K562 (cell line): ENCODE measurements around the gene SGTB. TPM values are rescaled to one million over a fixed set of nuclear protein-coding genes. Genes with fewer than 3 reads are reported as not detected.
A peak's percentile ranks its signal among the peaks of the same experiment; 100 is the strongest.

Source experiments
- ATF7 ChIP-seq: fragments of 450-650 bp; IDR thresholded peaks from 2 replicates; pipeline ENCODE4 v1.7.1; 2014; ENCODE audit warnings: mild to moderate bottlenecking, moderate library complexity
- ESRRA ChIP-seq: fragments of 450-650 bp; IDR thresholded peaks from 2 replicates; pipeline ENCODE4 v1.6.1; 2014; ENCODE audit warnings: low read depth, mild to moderate bottlenecking, moderate library complexity, borderline replicate concordance
- GABPA ChIP-seq: fragments of 200-800 bp; sonication (Bioruptor generic); conservative IDR thresholded peaks from 2 replicates; pipeline ENCODE4 v1.6.1; 2016; ENCODE audit warnings: low read depth, missing genetic modification characterization, missing compliant biosample characterization
- GATAD2A ChIP-seq: fragments of 450-650 bp; IDR thresholded peaks from 2 replicates; pipeline ENCODE4 v1.6.1; 2017
- HCFC1 ChIP-seq: IDR thresholded peaks from 2 replicates; pipeline ENCODE4 v1.6.1; 2012; ENCODE audit warnings: low read depth, low read length, improper control_type of control experiment
- HLTF ChIP-seq: fragments of 450-650 bp; IDR thresholded peaks from 2 replicates; pipeline ENCODE4 v1.6.1; 2016
- MEF2D ChIP-seq: conservative IDR thresholded peaks from 2 replicates; pipeline ENCODE4 v1.6.1; 2016; ENCODE audit warnings: low read depth, missing genetic modification characterization, missing compliant biosample characterization
- SNRNP70 ChIP-seq: fragments of 200-400 bp; formaldehyde crosslinking; optimal IDR thresholded peaks from 2 replicates; pipeline ENCODE3; 2017; ENCODE audit warnings: low read depth, low read length
- TEAD4 ChIP-seq, 2 experiments: sonication (generic) in 1 of 2; formaldehyde crosslinking in 1 of 2; IDR thresholded peaks; 2 replicates each; pipeline versions ENCODE4 v1.6.1 to v1.8.0; 2012 to 2022; ENCODE audit warnings: borderline replicate concordance in 1 of 2, inconsistent platforms in 1 of 2, low read length in 1 of 2, mild to moderate bottlenecking in 1 of 2, missing genetic modification reagents in 1 of 2
- ZBTB17 ChIP-seq: fragments of 450-650 bp; formaldehyde crosslinking; IDR thresholded peaks from 2 replicates; pipeline ENCODE4 v1.4.0; 2020; ENCODE audit warnings: mild to moderate bottlenecking
- ZNF239 ChIP-seq: fragments of 250-450 bp; sonication (Bioruptor Pico); IDR thresholded peaks from 2 replicates; pipeline ENCODE4 v1.4.0; 2020; ENCODE audit warnings: mild to moderate bottlenecking
- ZNF408 ChIP-seq: fragments of 250-450 bp; sonication (Bioruptor Pico); IDR thresholded peaks from 2 replicates; pipeline ENCODE4 v1.4.0; 2020; ENCODE audit warnings: low read depth, mild to moderate bottlenecking, moderate library complexity
- ZNF551 ChIP-seq: fragments of 250-450 bp; sonication (Bioruptor Pico); IDR thresholded peaks from 2 replicates; pipeline ENCODE4 v1.5.0; 2021; ENCODE audit warnings: mild to moderate bottlenecking, moderate library complexity
- polyA plus RNA-seq, 8 experiments: library from polyadenylated mRNA; depleted of rRNA in 4 of 8; stranded (reverse) in 5 of 8; unstranded in 3 of 8; fragments of >200 nt; fragmentation: Nextera tagmentation in 2 of 8; fragmentation: Illumina TruSeq in 1 of 8; extraction: Ambion mirVana in 2 of 8; extraction: Trizol in 1 of 8; gene quantifications; 2 replicates each; pipeline versions ENCODE4 v1.2.1 to v1.2.3, GENCODE V29; 2011 to 2014; ENCODE audit warnings: inconsistent platforms in 1 of 8, missing spikeins in 1 of 8
- total RNA-seq, 7 experiments: library from RNA; depleted of rRNA in 6 of 7; stranded (reverse); fragments of >200 nt in 6 of 7; fragmentation: Illumina TruSeq in 2 of 7; extraction: Trizol in 2 of 7; gene quantifications; 2 replicates each; pipeline versions ENCODE4 v1.2.1 to v1.2.3, GENCODE V29; 2011 to 2021; ENCODE audit warnings: low replicate concordance in 1 of 7
- TF ChIP-seq, protein P1 (sequence below): fragments of 450-650 bp; IDR thresholded peaks from 2 replicates; pipeline ENCODE4 v1.6.1; 2016; ENCODE audit warnings: low read depth
- TF ChIP-seq, protein P2 (sequence below): fragments of 450-650 bp; IDR thresholded peaks from 2 replicates; pipeline ENCODE4 v1.6.1; 2016
- TF ChIP-seq, protein P3 (sequence below), 3 experiments: IDR thresholded peaks in 2 of 3; conservative IDR thresholded peaks in 1 of 3; 2 replicates each; pipeline ENCODE4 v1.5.1; 2011 to 2012; ENCODE audit warnings: low read length in 3 of 3, mild to moderate bottlenecking in 3 of 3, control low read depth in 2 of 3, improper control_type of control experiment in 1 of 3, inconsistent platforms in 1 of 3, low read depth in 1 of 3, mixed read lengths in 1 of 3, moderate library complexity in 1 of 3; ENCODE audit not compliant: insufficient read depth in 2 of 3

The SGTB gene
- total and polyA plus RNA-seq, 9 of the 15 experiments (the other 6 are each of a cell fraction or from before 2014, with no cell fraction given), result 1.3 to 8.4 (median 4.8) TPM

DNA sequence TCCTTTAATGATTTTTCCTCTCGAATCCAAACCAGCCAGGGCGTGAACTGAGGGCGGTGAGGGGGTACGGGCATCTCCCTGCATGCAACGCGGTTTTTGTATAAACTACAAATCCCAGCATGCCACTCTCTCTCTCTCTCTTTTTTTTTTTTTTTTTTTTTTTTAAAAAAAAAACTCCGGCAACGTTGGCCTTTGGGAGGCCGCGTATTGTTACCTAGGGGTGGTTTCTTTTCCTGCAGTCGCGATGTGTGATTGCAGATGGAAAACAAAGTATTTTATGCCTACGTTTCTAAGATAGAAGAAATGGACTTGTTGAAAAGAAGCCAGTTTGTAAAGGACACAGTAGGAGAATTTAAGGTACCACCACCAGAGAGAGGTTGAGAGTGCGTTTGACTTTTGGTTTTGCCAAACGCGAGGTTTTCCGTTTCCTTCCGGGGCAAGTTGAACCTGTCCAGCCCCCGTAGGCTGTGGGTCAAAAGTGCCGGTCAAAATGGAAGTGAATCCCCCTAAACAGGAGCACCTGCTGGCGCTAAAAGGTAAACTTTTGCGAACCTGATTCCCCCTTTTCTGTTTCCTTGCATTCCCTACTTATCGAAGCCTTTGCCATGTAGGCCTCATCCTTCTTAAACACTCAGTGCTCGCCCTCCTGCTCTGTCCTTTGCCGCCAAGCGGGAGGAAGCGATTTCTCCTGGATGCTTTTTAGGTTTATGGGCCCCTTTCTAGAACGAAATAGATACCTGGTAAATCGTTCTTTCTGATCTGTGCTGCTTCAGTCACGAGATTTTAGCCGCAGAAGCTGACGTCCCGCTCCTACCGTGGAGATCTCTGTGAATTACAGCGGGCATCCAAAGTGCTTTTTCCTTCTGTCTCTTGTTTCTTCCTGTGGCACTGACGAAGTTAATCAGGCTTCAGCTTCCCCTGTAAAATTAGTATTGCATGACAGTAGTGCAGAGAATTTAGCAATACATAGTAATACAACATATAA is 97.0 kb downstream of the SGTB start, which contains the start of the genes SHLD3 and TRAPPC13 (continued):
- TF ChIP-seq ZNF239 (0 out of 2 replicates have a peak, but pooled peaks have one; percentile 24), ZBTB17 (CRISPR knock-in tag) (0 out of 2 replicates have a peak, but pooled peaks have one; percentile 52), TEAD4 (IDR thresholded peaks at IDR 0.05; ENCODE audit: low read length) (peak; percentile 38; the same call in 1 of the 2 replicates), TEAD4 (CRISPR knock-in tag; IDR thresholded peaks at IDR 0.05; ENCODE audit: borderline replicate concordance) (no peak), HCFC1 (peak; percentile 76), SNRNP70 (no peak), MEF2D (0 out of 2 replicates have a peak, but pooled peaks have one; percentile 51), ESRRA (peak; percentile 59), GABPA (tag) (peak; percentile 97), ZNF551 (no peak), HLTF (peak; percentile 51; the same call in 1 of the 2 replicates), GATAD2A (0 out of 2 replicates have a peak, but pooled peaks have one; percentile 55), ZNF408 (CRISPR knock-in tag) (no peak), ATF7 (no peak)
- TF ChIP-seq, protein P1, sequence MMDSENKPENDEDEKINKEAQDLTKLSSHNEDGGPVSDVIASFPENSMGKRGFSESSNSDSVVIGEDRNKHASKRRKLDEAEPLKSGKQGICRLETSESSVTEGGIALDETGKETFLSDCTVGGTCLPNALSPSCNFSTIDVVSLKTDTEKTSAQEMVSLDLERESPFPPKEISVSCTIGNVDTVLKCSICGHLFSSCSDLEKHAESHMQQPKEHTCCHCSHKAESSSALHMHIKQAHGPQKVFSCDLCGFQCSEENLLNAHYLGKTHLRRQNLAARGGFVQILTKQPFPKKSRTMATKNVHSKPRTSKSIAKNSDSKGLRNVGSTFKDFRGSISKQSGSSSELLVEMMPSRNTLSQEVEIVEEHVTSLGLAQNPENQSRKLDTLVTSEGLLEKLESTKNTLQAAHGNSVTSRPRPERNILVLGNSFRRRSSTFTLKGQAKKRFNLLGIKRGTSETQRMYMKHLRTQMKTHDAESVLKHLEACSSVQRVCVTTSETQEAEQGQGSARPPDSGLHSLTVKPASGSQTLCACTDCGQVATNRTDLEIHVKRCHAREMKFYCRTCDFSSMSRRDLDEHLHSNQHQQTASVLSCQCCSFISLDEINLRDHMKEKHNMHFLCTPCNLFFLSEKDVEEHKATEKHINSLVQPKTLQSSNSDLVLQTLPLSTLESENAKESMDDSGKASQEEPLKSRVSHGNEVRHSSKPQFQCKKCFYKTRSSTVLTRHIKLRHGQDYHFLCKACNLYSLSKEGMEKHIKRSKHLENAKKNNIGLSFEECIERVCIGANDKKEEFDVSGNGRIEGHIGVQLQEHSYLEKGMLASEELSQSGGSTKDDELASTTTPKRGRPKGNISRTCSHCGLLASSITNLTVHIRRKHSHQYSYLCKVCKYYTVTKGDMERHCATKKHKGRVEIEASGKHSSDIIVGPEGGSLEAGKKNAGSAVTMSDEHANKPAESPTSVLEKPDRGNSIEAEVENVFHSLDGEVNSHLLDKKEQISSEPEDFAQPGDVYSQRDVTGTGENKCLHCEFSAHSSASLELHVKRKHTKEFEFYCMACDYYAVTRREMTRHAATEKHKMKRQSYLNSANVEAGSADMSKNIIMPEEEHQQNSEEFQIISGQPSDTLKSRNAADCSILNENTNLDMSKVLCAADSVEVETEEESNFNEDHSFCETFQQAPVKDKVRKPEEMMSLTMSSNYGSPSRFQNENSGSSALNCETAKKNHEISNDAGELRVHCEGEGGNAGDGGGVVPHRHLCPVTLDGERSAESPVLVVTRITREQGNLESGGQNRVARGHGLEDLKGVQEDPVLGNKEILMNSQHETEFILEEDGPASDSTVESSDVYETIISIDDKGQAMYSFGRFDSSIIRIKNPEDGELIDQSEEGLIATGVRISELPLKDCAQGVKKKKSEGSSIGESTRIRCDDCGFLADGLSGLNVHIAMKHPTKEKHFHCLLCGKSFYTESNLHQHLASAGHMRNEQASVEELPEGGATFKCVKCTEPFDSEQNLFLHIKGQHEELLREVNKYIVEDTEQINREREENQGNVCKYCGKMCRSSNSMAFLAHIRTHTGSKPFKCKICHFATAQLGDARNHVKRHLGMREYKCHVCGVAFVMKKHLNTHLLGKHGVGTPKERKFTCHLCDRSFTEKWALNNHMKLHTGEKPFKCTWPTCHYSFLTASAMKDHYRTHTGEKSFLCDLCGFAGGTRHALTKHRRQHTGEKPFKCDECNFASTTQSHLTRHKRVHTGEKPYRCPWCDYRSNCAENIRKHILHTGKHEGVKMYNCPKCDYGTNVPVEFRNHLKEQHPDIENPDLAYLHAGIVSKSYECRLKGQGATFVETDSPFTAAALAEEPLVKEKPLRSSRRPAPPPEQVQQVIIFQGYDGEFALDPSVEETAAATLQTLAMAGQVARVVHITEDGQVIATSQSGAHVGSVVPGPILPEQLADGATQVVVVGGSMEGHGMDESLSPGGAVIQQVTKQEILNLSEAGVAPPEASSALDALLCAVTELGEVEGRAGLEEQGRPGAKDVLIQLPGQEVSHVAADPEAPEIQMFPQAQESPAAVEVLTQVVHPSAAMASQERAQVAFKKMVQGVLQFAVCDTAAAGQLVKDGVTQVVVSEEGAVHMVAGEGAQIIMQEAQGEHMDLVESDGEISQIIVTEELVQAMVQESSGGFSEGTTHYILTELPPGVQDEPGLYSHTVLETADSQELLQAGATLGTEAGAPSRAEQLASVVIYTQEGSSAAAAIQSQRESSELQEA, result peak; percentile 95
- TF ChIP-seq, protein P2, sequence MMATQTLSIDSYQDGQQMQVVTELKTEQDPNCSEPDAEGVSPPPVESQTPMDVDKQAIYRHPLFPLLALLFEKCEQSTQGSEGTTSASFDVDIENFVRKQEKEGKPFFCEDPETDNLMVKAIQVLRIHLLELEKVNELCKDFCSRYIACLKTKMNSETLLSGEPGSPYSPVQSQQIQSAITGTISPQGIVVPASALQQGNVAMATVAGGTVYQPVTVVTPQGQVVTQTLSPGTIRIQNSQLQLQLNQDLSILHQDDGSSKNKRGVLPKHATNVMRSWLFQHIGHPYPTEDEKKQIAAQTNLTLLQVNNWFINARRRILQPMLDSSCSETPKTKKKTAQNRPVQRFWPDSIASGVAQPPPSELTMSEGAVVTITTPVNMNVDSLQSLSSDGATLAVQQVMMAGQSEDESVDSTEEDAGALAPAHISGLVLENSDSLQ, result peak; percentile 7; the same call in 1 of the 2 replicates
- TF ChIP-seq, protein P3, sequence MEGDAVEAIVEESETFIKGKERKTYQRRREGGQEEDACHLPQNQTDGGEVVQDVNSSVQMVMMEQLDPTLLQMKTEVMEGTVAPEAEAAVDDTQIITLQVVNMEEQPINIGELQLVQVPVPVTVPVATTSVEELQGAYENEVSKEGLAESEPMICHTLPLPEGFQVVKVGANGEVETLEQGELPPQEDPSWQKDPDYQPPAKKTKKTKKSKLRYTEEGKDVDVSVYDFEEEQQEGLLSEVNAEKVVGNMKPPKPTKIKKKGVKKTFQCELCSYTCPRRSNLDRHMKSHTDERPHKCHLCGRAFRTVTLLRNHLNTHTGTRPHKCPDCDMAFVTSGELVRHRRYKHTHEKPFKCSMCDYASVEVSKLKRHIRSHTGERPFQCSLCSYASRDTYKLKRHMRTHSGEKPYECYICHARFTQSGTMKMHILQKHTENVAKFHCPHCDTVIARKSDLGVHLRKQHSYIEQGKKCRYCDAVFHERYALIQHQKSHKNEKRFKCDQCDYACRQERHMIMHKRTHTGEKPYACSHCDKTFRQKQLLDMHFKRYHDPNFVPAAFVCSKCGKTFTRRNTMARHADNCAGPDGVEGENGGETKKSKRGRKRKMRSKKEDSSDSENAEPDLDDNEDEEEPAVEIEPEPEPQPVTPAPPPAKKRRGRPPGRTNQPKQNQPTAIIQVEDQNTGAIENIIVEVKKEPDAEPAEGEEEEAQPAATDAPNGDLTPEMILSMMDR (IDR thresholded peaks at IDR 0.05 in 2 of 3, conservative IDR thresholded peaks at IDR 0.05 in 1 of 3; ENCODE audit: insufficient read depth in 2 of 3, low read depth in 1 of 3, low read length in 3 of 3), result peak in 1 of 3 experiments; percentile 3; a peak in 1 of 6 replicates
